HS-27A (cell line): ENCODE data around the gene COL6A3.

Experiments
- DNase-seq: peaks from one replicate; pipeline ENCODE4 v3.0.0-alpha.2; 2012; ENCODE audit warnings: low read depth, missing footprints

Gene COL6A3

DNA sequence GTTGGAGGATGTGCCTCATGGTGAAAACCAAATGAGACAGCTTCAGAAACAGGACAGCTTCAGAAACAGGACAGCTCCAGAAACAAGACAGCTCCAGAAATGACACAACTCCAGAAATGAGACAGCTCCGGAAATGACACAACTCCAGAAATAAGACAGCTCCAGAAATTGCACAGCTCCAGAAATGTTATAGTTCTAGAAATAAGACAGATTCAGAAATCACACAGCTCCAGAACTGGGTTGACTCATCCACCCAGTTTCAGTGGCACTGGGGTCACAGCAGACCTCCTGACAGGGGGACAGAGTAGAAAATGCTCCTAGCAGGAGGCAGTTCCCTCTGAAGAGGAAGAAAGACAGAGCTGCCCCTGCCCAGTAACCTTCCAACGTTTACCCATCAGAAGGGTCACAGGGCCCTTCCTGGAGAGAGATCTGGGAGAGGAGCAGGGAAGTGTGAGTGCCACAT is 26.9 kb upstream of the COL6A3 start:
- DNase-seq, result no peak

DNA sequence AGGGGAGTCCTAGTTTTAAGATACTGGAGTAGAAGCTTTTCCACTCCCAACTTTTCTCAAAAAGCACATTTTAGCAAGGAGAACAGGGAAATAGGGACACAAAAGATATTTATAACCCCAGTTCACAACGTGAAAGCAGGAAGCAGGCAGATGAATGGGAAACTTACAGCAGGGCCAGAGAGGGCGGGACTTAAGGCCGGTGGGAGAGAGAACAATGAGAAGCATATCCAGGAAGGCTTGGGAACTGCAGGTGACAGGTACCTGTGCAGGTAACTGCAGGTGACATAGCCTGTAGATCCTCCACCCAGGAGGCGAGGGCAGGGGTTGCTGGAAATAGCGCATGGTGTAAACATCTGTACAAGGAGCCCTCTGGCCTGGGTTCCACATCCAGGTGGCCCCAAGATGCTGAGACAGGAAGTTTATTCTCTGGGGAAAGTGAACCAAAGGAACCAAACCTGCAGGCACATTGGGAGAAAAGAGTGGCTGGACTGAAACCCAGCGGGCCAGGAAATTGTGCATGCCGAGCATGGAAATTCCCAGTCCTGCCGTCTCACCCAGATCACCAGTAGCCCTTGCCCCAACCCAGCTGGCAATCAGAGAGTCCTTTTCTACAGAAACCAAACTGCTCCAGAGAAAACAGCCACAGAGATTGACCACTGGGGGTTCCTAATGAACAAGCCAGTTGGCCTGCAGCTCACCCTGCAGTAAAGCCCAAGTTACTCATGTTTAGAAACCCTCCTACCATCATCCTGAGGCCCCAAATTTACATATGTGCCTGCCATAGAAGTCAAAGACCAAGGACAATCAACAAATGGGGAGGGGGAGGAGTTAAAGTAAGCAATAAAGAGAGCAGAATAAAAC is 24.3 kb upstream of the COL6A3 start:
- DNase-seq, result no peak

DNA sequence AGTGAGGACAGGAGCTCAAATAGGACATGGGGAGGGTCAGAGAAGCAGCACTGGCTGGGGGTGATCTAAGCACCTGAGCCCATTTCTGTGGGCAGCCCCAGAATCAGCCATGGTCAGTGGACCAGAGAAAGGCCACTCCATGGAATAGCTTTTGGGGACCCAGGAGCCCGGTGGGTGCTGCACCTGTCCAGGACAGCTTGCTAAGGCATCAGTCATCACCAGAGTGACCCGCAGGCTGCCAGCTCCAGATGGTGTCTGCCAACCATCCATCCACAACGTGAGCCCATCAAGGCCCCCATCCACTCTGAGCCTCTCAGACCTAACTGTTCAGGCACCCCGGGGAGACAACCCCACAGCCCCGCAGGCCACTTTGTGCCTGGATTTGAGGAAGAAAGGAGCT is 23.6 kb upstream of the COL6A3 start:
- DNase-seq, result no peak

DNA sequence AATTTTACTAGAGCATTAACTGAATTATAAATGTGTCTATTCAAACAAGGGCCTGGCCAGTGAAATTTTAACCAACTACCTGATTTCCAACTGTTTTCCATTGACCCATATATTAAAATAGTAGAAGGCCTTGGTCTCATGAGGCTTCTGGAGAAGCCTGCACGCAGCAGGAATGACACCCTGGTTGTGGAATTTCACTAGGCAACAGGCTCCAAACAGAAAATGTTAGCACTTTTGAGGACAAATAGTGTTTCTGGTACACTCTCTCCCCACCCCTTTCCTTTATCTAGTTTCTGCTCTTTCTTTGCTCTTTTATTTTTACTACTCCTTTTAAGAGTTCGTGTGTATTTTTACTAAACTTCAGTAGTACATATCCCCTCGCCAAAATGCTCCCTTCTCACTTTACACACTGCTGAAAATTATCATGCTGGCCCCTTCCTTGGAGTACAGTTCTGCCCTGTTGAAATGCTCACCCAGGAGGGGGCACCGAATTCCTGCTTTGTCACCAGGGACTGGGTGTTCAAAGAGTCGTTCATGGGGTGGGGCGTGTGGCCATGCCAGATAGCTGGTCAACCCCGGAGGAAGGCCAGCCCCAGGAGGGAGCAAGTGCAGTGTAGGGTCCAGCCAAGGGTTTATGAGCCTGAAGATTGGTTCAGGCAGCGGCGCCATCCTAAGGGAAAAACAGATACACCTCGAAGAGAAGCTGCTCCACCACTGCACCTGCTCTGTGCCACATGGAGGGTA is 22.1 kb upstream of the COL6A3 start:
- DNase-seq, result no peak

DNA sequence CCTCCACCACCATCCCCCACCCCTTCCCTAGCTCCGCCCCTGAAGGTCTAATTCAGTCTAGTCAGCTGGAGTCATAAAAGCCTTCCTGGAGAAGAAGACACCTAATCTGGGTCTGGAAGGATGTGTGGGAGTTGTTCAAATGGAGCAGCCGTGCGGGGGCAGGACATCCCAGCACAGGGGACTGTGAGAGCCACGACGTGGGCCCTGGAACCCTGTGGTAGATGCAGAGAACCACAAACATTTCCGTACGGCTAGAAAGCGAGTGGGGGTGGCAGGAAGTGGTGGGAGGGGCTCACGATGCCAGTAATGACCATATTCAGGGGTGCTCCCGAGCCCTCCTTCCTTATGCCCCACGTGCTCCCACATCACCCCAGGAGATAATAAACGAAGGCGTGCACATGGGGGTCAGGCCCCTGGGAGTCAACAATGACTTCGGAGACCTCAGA is 20.9 kb upstream of the COL6A3 start:
- no peak for DNase-seq

DNA sequence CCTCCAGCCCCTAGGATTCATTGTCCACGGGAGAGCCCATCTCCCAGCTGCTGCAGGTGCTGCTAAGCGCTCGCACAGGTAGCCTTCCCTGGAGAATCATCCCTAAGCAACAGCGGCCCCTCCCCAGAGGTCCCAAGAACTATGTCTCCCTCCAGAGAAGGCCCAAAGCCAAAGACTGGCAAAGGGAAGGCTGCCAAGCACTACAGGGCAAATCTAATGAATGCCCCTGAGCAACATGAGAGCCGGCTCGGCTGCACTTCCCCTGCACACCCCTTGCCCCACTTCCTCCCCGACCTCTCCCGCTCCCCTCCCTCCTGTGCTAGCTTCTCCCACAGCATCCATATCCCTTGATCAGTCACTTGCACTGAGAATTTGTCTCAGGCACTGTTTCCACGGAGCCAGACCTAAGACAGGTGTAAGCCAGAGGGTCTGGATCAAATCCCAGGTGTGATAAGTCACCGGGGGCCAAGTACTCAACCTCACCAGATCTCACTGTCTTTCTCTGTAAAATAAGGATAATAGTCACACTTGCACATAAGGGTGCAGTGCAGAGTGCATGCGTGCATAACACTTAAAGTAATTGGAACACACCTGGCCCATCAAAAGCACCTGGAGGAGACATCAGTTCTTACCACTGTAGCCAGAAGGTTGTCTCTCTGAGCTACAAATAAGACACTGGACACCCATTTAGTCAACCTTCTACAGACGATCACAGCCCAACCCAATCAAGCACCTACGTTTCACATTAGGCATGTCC is 20.1 kb upstream of the COL6A3 start:
- no peak for DNase-seq

DNA sequence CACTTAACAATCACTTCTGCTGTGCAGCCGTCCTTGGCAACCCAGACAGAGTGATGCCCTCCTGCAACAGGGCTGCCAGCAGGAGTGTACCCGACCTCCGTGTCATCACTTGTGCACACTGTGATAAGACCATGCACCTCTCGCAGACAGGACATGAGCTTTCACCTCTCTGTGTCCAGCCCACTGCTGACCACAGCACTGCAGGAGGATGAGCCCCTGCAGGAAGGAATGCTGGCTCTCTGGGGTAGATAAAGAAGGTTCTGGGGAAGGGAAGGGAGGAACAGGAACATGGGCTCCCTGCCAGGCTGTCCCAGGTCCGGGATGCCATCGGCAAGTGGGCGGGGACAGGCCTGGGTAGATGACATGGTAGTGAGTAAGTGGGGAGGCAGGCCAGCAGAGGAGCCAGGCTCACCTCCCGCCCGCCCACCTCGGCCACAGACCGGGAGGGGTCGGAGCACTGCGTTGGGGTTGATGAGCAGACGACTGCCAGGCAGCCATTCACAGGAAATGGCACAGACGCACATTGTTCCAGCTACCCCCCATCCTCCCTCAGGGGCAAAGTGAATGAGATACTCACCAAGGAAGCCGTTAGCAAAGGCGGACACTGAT is 18.6 kb upstream of the COL6A3 start:
- DNase-seq, result peak; percentile 57

DNA sequence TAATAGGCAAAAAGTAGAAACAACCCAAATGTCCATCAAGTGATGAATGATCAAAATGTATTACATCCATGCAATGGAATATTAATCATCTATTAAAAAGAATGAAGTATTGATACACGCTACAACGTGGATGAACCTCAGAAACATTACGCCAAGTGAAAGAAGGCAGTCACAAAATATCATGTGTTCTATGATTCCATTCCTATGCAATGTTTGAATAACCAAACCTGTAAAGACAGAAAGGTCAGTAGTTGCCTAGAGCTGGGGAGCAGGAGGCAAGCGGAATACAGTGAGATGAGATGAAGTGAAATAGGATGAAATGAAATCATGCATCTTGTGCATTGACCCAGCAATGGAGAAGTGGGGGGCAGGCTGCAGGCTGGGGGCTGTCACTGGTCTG is 17.9 kb upstream of the COL6A3 start:
- no peak for DNase-seq

DNA sequence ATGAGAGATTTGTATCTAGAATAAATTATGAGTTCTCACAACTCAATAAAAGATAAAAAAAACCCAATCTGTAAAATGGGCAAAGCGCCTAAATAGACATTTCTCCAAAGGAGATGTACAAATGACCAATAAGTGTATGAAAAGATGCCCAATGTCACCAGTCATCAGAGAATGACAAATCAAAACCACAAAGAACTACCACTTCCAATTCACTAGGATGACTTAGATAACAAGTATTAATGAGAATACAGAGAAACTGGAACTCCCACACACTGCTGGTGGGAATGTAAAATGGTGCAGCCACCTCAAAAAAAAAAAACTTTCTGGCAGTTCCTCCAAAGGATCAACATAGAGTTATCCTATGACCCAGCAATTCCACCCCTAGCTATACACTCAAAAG is 17.4 kb upstream of the COL6A3 start:
- DNase-seq, result no peak

DNA sequence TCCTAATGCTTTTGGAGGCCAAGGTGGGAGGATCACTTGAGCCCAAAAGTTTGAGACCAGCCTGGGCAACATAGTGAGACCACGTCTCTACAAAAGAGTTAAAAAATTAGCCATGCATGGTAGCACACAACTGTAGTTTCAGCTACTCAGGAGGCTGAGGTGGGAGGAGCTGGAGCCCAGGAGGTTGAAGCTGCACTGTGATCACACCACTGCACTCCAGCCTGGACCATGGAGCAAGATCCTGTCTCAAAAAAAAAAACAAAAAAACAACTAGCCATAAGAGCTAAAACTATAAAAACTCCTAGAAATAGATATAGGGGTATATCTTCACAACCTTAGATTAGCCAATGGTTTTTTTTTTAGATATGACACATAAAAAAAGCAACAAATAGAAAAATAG is 16.9 kb upstream of the COL6A3 start:
- no peak for DNase-seq

DNA sequence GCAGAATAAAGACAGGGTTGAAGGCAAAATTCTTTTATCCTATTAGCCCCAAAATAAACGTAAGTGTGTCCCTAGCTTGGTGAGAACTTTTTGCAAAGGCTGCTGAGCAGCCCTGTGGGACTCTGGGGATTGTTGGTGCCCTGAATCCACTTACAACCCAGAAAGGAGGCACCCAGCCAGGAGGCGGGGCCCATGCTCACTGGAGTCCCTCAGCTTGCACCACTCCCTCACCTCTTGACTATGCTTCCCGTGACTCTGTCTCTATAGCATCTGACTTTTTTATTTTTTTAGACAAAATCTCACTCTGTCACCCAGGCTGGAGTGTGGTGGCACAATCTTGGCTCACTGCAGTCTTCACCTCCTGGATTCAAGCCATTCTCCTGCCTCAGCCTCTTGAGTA is 15.8 kb upstream of the COL6A3 start:
- no peak for DNase-seq

DNA sequence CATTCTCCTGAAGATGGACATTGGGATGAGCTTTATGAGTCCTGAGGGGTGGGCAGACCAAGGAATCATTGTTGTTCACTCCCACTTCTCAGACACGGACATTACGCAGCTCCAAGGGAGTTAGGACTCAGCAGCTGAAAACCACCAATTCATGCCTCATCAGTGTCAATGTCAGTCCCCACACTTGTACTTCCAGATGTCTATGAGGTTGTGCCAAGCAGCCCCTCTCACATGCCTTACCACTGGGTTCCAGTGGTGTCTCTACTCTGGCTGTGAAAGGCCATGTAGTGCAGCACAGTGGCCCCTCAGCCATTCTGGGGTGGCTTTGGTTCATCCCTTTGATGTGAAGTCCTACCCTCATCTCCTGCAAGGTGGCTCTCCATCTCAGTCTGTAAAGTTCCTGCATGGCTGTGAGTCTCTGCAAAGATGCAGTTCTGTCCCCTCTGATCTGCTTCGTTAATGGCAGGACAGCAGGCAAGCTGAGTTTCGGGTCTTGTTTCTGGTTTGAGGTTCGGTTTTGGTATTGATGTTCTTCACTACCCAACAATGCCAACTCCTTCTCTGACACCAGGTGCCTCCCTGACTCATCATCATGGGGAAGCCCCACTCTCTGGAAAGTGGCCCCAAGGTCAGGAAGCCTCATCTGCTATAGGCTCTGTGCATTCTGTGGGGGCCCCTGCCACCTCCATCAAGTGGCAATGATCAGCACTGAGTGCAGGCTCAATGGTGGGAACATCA is 14.0 kb upstream of the COL6A3 start:
- no peak for DNase-seq

DNA sequence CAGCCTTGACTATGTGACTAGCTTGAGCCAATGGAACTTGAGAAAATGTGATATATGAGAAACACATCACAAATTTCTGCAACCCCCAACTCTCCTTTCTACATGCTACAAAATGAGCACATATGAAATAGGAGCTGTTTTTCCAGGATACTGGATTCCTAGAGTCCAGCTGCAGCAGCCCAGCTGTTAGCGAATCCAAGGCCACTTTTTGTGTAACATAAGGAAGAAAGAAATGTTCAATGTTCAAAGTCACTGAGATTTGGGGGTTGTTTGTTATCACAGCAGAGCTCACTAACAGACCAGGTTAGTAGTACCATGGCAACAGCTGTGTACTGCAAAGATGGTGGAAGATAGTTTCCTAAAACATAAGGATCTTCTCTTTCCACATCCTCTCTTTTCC is 12.6 kb upstream of the COL6A3 start:
- no peak for DNase-seq

DNA sequence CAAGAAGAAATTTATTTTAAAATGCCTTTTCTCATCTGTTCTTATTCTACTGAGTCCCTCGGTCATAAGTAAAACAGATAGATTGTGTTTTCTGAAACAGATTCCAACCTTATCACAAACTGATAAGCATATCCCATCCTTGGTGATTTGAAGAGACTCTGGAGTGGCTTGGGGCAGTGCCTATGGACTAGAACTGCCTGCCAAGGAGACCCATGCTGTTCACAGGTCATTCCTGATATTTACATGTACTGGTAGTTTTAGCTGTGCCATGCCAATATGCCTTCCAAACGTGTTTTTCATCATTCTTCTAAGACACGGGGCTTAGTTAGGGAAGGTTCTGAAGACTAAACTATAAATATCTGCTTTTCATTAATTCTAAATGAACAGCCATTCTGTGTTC is 11.4 kb upstream of the COL6A3 start:
- no peak for DNase-seq

DNA sequence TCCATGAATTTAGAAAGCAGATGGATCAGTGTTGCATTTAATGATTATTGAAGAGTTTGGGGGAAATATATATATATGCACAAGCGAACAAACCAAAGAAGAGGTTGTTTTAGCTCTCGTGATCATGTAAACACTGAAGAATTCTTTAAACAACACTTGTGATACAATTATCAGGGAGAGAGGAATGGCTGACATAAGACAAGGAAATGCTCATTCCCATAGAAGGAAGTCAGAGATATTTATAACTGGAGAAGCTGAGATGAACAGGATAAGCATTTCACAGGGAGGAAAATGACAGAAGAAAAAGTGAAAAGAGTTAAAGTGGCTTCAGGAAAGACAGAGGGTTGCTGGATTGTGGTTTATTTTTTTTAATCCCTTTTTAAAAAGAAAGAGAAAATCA is 10.6 kb upstream of the COL6A3 start:
- DNase-seq, result no peak

DNA sequence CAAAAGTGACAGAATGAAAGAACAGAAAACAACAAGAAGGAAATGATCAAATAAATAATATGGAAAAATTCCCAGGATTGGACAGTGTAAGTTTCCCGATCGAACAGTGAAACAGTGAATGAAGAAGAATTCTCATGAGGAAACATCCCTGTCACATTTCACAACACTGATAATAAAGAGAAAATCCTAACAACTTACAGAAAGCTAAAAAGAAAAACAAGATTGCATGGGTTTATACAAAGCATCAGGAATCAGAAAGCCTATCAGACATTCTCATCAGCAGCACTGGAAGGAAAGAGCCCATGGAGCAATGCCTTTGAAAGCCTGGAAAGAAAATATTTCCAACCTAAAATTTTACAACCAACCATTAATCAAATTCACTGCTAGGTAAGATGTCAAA is 9.9 kb upstream of the COL6A3 start:
- no peak for DNase-seq

DNA sequence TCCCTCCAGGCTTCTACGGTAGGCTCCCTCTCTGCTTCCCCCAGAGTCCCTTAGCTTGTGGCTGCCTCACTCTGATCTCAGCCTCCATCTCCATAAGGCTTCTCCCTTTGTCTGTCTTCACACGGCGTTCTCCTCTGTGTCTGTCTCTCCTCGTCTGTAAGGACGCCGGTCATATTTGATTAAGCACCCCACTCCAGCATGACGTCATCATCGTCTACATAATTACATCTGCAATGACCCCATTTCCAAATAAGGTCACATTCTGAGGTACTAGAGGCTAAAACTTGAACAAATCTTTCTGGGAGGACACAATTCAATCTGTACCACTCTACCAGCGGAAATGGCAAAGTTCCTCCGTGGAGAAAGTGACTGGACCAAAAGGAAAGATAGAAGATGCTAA is 8.3 kb upstream of the COL6A3 start:
- no peak for DNase-seq

DNA sequence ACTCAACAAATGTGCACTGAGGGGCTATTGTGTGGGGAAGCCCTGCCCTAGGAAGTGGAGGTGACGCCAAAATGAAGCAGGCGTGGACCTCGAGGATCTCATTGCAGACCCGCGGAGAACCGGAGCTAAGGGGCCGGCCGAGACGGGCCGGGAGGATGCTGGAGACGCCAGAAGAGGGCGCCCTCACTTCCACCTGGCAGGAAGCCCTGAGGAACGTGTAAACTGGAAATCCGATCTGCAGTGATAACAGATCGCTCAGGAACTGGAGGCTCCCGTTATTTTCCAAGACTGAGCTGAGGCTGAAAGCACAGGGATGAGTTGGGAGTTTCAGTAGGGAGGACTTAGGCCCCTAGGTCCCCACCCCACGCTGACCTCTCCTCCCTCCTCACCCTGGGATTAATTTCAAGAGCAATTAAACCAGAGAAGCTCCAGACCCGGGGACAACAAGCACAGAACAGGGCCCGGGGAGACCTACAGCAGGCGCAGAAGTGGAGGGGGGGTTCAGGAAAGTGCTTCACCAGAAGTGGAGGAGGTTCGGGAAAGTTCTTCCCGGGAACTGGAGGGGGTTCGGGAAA is 7.7 kb upstream of the COL6A3 start:
- no peak for DNase-seq

DNA sequence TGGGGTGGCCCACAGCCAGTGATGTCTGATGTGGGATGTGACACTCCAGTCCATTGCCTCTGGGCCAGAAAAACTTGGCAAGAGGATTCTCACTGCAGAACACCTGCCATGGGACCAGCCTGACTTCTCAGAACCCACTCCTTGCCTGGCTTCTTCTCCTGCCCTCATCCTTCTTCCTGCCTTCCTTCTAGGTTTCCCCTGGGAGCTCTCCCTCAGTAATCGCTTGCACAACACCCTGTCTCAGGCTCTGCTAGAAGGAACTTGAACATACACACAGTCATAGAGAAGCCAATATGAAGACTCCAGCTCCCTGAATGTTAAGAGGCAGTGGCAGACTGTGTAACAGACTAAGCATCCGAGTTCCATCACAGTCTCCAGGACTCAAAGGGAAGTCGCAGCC is 4.3 kb upstream of the COL6A3 start:
- no peak for DNase-seq

DNA sequence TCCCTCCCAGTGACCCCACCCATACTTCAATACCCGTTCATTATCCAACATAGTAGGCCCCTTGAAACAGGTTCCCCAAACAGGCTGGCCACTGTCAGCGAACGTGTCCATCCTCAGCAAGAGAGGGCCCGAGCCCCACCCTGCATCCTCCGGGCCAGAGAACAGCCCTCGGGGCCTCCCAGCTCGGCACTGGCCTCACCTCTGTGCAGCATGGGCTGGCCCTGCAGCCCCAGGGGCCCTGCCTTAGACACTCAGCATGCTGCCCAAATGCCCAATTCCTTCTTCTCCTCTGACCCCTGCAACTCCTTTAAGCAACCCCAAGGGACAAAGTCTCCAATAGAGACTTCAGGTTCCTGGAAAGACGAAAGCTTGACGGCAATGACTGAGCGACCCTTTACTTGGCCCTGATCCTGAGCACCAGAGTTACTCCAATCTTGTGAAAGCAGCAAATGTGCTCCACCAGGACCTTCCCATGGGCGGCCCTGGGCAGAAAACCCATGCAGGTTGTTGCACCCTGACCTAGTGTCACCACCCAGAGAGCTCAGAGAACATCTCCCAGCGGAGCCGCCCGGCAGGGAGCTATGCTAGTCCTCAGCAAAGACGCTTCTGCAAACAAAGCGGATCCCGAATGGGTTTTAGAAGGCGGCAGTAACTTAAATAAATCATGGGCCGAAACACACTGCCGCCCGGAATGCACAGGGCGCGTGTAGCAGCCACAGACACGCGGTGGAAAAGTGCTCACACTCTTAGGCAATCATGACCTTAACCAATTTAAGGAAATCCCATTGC is 782 bp downstream of the COL6A3 start:
- DNase-seq, result no peak

DNA sequence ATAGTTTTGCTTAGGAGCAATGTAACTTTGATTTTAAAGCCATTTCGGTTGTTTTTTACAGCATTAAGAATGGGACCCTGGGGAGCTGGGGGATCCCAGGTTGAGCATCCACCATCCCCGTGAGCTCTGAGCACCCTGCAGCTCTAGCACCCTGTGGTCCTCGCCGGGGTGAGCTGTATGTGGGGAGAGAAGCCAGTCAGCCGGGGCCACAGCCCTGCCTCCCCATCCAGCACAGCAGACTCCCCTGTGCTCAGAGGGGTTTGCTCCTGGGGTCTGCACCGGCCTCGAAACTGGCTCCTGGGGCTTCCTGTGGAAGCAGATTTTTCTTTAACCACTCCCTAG is 1.3 kb downstream of the COL6A3 start:
- DNase-seq, result no peak
